Kidney (tissue), 14 donors: ENCODE data around the gene PCNX2. TPM values are rescaled to one million over a fixed set of nuclear protein-coding genes. Genes with fewer than 3 reads are reported as not detected.
A peak's percentile ranks its signal among the peaks of the same experiment; 100 is the strongest.

Experiments used
- DNase-seq, 5 donors: peaks; one replicate each; pipeline ENCODE4 v3.0.0-alpha.2; 2013 to 2020
- FAIRE-seq: peaks from 2 replicates; lab custom pipeline; 2012; peaks lifted over from hg19 to GRCh38; lab: Jason Lieb, UNC
- H3K27ac ChIP-seq, 2 donors: one replicate each; pipeline ENCODE4 v1.7.0; 2013; ENCODE audit warnings: low read depth in 2 of 2, low read length in 2 of 2, inconsistent platforms in 1 of 2
- H3K27me3 ChIP-seq: one replicate; pipeline ENCODE4 v1.7.1; 2013; ENCODE audit warnings: low read length, inconsistent platforms; ENCODE audit not compliant: control insufficient read depth, insufficient read depth
- H3K36me3 ChIP-seq, 3 donors: one replicate each; pipeline versions ENCODE4 v1.7.0 to v1.7.1; 2013; ENCODE audit warnings: low read length in 3 of 3, control low read depth in 1 of 3, inconsistent platforms in 1 of 3; ENCODE audit not compliant: insufficient read depth in 3 of 3, control insufficient read depth in 2 of 3
- H3K4me1 ChIP-seq, 3 donors: one replicate each; pipeline versions ENCODE4 v1.7.0 to v1.7.1; 2013; ENCODE audit warnings: low read length in 3 of 3, inconsistent platforms in 1 of 3, low read depth in 1 of 3; ENCODE audit not compliant: control insufficient read depth in 2 of 3, insufficient read depth in 2 of 3
- H3K4me3 ChIP-seq, 3 donors: one replicate each; pipeline versions ENCODE4 v1.7.0 to v1.8.1; 2013; ENCODE audit warnings: low read length in 3 of 3, control low read depth in 1 of 3, inconsistent platforms in 1 of 3
- H3K9ac ChIP-seq, 3 donors: one replicate each; pipeline versions ENCODE4 v1.7.0 to v1.7.1; 2013; ENCODE audit warnings: low read length in 3 of 3, control low read depth in 1 of 3, inconsistent platforms in 1 of 3
- H3K9me3 ChIP-seq, 3 donors: one replicate each; pipeline versions ENCODE4 v1.7.0 to v1.7.1; 2013; ENCODE audit warnings: low read length in 3 of 3, control low read depth in 1 of 3, inconsistent platforms in 1 of 3; ENCODE audit not compliant: control insufficient read depth in 2 of 3, insufficient read depth in 1 of 3
- intact Hi-C: fragments of 100-400 bp; cut with DNase I; formaldehyde crosslinking; loops from one replicate; pipeline ENCODE4 v1.11.1; 2022
- polyA plus RNA-seq: library from polyadenylated mRNA; stranded (reverse); fragments of 350-450 nt; fragmentation: Illumina TruSeq; extraction: RNeasy Lipid Tissue Mini Kit (QIAGEN cat#74804); gene quantifications from one replicate; pipeline ENCODE4 v1.2.3, GENCODE V29; 2014; ENCODE audit warnings: low read depth, low replicate concordance; ENCODE audit not compliant: insufficient read depth
- total RNA-seq: library from RNA; stranded (reverse); fragmentation: NEBNext Ultra II Directional; extraction: Animal tissue kit (Norgen Biotek cat#: 25700); gene quantifications from one replicate; pipeline ENCODE4 v1.2.1, GENCODE V29; 2021
- TF ChIP-seq, protein P1 (sequence below): IDR thresholded peaks from 3 replicates; pipeline ENCODE4 v1.5.1; 2012; ENCODE audit warnings: mild to moderate bottlenecking, moderate library complexity, borderline replicate concordance; ENCODE audit not compliant: insufficient read depth; ENCODE audit errors: extremely low read depth
- donor health status: control.
- donor health status: control.
- donor health status: control.
- donor health status: control.
- donor health status: control.
- donor health status: DM: yes; HTN: yes; CAD: no.
- donor health status: Normal renal cell carcinoma (clear cell type).

The PCNX2 gene
- total and polyA plus RNA-seq, 2 donors from 2014 or later: 5.2 to 29.2 TPM

- no peaks in the 10 kb centered on the region for H3K36me3 ChIP-seq
- no peaks in the 10 kb centered on the region for H3K27me3 ChIP-seq
- no peak overlapping the region for H3K9ac ChIP-seq
- DNase-seq (peak in 1 of 5 donors; percentile 22), FAIRE-seq (no peak)
- intact Hi-C loops: no loop called here
- TF ChIP-seq, protein P1, sequence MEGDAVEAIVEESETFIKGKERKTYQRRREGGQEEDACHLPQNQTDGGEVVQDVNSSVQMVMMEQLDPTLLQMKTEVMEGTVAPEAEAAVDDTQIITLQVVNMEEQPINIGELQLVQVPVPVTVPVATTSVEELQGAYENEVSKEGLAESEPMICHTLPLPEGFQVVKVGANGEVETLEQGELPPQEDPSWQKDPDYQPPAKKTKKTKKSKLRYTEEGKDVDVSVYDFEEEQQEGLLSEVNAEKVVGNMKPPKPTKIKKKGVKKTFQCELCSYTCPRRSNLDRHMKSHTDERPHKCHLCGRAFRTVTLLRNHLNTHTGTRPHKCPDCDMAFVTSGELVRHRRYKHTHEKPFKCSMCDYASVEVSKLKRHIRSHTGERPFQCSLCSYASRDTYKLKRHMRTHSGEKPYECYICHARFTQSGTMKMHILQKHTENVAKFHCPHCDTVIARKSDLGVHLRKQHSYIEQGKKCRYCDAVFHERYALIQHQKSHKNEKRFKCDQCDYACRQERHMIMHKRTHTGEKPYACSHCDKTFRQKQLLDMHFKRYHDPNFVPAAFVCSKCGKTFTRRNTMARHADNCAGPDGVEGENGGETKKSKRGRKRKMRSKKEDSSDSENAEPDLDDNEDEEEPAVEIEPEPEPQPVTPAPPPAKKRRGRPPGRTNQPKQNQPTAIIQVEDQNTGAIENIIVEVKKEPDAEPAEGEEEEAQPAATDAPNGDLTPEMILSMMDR: no peak
- H3K27ac ChIP-seq: peak overlapping the region in 1 of 2 donors; percentile 59
- H3K4me1 ChIP-seq: peaks cover 0 to 37% (median 17%) of the 10 kb centered on the region in 3 donors
- H3K9me3 ChIP-seq: no peaks in the 10 kb centered on the region
- no peak overlapping the region for H3K4me3 ChIP-seq
These were observed 45.5 kb upstream of the PCNX2 start for GRCh38 chr1:233340966-233341516.

- Histone ChIP-seq H3K9me3 (no peaks in the 10 kb centered on the region), H3K36me3 (no peaks in the 10 kb centered on the region), H3K4me3 (no peak overlapping the region), H3K9ac (no peak overlapping the region), H3K27me3 (no peaks in the 10 kb centered on the region), H3K4me1 (peaks cover 0 to 37% (median 17%) of the 10 kb centered on the region in 3 donors), H3K27ac (no peak overlapping the region)
- DNase-seq: no peak
- intact Hi-C loops: no loop called here
- TF ChIP-seq, protein P1: no peak
- FAIRE-seq: no peak
These were observed 44.6 kb upstream of the PCNX2 start for GRCh38 chr1:233340031-233340555.

GRCh38 chr1:233338102-233338501 is 42.6 kb upstream of the PCNX2 start:
- DNase-seq: no peak
- no peak overlapping the region for H3K4me3 ChIP-seq
- H3K9me3 ChIP-seq: no peaks in the 10 kb centered on the region
- no peak overlapping the region for H3K9ac ChIP-seq
- H3K27me3 ChIP-seq: no peaks in the 10 kb centered on the region
- no peak for FAIRE-seq
- H3K27ac ChIP-seq: peak overlapping the region in 1 of 2 donors; percentile 24
- H3K4me1 ChIP-seq: peaks cover 0 to 35% (median 15%) of the 10 kb centered on the region in 3 donors
- TF ChIP-seq, protein P1: no peak
- H3K36me3 ChIP-seq: no peaks in the 10 kb centered on the region
- intact Hi-C loops: no loop called here

GRCh38 chr1:233337505-233337904 is 42.0 kb upstream of the PCNX2 start:
- FAIRE-seq: no peak
- peaks cover 0 to 29% (median 11%) of the 10 kb centered on the region in 3 donors for H3K4me1 ChIP-seq
- no peaks in the 10 kb centered on the region for H3K36me3 ChIP-seq
- TF ChIP-seq, protein P1: no peak
- H3K9ac ChIP-seq: no peak overlapping the region
- intact Hi-C loops: no loop called here
- no peaks in the 10 kb centered on the region for H3K27me3 ChIP-seq
- H3K4me3 ChIP-seq: no peak overlapping the region
- no peak overlapping the region for H3K27ac ChIP-seq
- no peaks in the 10 kb centered on the region for H3K9me3 ChIP-seq
- DNase-seq: no peak
